TTC549 (cell line): ENCODE measurements around the gene CAPN15.

Experiments
- FAIRE-seq: peaks from 2 replicates; lab custom pipeline; 2012; peaks lifted over from hg19 to GRCh38; lab: Jason Lieb, UNC

The CAPN15 gene

DNA sequence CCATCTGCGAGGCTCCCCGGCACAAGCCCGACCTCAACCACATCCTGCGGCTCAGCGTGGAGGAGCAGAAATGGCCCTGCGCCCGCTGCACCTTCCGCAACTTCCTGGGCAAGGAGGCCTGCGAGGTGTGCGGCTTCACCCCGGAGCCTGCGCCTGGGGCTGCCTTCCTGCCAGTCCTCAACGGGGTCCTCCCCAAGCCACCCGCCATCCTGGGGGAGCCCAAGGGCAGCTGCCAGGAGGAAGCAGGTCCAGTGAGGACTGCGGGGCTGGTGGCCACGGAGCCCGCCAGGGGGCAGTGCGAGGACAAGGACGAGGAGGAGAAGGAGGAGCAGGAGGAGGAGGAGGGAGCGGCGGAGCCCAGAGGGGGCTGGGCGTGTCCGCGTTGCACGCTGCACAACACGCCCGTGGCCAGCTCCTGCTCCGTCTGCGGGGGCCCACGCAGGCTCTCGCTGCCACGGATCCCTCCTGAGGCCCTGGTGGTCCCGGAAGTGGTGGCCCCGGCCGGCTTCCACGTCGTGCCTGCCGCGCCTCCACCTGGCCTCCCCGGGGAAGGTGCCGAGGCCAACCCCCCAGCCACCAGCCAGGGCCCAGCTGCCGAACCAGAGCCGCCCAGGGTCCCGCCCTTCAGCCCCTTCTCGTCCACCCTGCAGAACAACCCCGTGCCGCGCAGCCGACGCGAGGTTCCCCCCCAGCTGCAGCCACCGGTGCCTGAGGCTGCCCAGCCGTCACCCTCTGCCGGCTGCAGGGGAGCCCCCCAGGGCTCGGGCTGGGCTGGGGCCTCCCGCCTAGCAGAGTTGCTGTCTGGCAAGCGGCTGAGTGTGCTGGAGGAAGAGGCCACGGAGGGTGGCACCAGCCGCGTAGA lies 19.6 kb downstream of the CAPN15 start:
- no peak for FAIRE-seq

GRCh38 chr16:548586-548985 lies 21.1 kb downstream of the CAPN15 start:
- no peak for FAIRE-seq

- no peak for FAIRE-seq
Measured at GRCh38 chr16:549544-550263, 22.2 kb downstream of the CAPN15 start.

GRCh38 chr16:551210-551609 lies 23.7 kb downstream of the CAPN15 start:
- FAIRE-seq: no peak

- no peak for FAIRE-seq
Measured at GRCh38 chr16:552171-552570, 24.7 kb downstream of the CAPN15 start.

DNA sequence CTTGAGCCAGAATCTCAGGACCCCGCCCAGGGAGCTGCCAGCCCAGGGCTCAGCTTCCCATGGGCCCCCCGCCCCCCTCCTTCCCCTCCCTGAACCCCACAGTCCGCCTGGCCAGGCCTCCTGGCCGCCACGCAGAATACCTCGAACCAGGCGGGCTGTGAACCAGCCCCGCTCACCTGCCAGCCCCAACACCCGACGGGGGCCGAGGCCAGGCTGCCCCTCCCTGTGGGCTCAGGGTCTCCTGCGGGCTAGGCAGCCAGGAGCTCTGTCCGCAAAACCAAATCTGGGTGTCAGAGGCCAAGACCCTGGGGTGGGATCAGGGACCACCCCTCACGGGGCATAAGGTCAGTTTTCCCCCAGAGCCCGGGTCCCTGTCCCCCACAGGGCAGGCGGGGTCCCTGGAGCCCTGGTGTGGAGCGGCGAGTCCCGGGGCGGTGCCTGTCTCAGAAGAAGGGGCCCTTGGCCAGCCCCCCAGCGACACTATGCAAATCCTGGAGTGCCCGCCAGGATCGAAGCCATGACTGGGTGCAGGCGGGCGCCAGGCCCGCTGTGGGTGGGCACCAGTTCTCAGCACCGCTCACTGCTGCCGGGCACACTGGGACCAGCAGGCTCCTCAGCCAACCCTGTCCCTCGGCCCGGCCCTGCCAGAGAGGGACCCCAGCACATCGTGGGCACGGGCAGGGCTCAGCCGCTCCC lies 26.2 kb downstream of the CAPN15 start:
- no peak for FAIRE-seq

DNA sequence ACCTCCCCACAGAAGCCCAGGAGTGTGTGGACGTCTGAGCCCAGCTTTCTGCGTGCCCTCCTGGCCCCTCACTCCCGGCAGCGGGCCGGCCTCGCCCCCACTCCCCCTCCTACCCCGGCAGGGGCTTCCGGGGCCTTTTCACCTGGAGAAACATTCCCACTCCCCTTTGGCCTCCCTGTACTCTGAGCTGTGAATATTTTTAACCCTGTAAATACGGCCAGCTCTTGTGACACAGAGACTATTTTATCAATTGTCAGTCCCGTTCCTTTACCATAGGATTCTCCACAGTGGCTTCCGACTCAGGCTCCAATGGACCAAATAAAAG lies 26.7 kb downstream of the CAPN15 start:
- FAIRE-seq: no peak

DNA sequence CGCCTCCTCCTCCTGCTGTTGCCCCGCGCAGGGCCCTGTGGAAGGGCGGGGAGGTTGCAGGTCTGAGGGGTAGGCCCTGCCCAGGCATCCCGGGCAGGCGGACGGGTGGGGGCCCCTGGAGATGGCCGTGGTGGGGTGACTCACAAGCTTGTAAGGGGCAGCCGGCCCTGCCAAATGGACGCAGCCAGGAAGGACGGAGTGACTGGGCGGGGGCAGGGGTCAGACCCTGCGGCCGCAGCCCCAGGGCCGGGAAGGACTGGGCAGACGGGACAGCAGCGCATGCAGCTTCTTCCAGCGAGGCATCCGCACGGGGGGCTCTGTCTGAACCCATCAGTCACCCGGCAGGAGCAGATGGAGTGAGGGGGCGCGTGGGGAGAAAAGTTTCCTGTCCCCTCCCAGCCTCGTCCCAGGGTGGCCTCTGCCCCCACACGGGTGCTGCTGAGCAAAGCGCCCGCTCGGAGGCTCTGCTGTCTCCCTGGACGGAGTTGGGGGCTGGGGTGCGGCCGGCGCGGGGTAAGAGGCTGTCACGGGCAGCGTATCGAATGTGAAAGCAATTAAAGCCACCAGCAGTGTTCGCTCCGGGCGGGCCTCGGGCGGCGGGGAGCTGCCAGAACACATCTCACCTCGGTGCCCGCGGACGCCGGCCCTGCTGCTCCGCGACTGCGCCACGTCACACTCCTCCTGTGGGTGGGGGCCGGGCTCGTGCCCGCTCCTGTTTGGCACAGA lies 27.3 kb downstream of the CAPN15 start:
- no peak for FAIRE-seq

DNA sequence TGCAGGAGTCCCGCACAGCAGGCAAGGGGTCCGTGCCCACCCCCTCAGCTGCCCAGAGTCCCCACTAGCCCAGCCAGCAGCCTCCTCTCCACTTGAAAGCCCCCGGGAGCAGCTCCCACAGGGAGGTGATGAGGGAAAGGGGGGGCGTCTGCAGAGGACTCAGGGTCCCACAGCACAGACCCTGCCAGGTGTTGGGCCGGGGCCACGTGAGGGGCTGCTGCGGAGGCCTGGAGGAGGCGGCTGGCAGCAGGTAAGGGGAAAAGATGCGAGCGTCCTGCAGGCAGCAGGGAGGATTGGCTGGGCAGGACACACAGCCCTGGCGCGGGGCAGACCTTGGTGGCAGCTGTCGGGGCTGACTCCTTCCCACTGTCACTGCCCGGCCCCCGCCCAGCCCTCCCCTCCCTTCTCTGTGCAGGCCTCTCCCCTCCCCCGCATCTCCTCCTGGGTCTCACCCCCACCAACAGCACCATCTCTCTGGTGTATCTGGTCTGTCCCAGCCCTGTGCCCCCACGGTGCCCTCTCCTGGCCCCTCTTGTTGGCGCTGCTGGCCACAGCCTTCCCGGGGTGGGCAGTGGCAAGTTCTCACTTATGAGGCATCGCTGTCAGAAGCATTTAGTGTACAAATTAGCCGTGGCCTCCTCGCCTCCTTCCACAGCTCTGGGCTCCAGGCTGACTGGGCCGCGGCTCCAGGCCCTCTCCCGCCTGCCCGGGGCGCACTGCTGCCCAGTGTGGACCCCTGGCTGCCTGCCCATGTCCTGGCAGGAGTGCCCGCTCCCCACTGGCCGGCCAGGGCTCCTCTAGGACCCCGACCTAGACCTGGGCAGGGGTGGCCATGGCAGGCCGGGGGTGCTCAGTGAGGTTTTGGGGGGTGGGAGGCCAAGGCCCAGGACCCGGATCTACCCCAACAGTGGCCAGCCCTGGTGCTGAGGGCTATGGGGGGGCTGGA lies 28.3 kb downstream of the CAPN15 start:
- FAIRE-seq: no peak

DNA sequence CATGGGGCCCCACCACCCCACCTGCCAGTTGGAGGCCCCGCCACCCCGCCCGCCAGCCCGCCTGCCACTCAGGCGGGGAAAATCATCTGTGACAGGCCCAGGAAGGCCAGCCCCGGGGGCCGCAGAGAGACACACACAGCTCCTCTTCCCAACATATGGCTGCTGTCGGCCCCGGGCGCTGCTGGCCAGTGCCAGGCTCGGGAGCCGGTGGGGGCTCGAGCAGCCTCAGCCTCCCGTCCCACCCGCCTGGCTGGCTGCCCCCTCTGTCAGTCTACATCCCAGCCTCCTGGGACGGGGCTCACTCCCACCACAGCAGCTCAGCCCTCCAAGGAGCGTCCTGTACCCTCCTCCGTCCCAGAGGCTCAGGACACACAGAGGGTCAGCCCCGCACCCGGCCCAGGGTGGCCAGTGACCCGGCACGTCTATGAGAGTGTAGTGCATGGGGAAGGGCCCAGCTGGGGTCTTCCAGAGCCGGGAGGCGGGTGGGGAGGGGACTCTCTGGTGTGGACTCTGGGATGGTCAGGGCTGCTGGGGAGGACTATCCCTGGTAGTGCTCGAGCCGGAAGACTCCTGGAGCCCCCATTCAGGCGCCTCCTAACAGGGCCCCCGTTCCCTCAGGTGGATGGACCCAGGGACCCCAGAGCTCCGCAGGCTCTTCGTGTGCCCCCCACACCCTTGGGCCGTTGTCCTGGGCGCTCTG lies 29.1 kb downstream of the CAPN15 start:
- no peak for FAIRE-seq

GRCh38 chr16:557463-558297 lies 30.2 kb downstream of the CAPN15 start:
- no peak for FAIRE-seq

GRCh38 chr16:558298-559020 lies 30.9 kb downstream of the CAPN15 start:
- no peak for FAIRE-seq

DNA sequence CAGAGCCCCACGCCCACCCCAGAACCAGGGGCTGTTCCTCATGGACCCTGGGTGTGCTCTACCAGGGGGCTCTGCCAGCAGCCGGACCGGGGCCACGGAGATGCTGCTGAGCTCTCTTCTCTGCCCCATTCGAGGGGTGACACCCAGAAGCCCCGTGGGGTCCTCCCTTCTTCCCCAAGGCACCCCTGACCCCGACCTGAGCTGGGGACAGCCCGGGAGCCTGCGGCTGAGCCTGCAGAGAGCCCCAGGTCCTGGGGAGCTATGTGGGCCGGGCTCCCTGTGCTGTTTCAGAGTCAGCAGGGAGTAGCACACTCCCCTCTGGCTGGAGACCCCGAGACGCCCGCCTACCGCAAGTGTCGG lies 31.5 kb downstream of the CAPN15 start:
- FAIRE-seq: no peak

GRCh38 chr16:559411-560203 lies 32.1 kb downstream of the CAPN15 start:
- no peak for FAIRE-seq

GRCh38 chr16:560204-560700 lies 32.7 kb downstream of the CAPN15 start, which contains the start of gene PRR35:
Gene PRR35 (plus strand): TSS chr16:560394. CDS start chr16:563295, 2,901 bp downstream.
- FAIRE-seq: no peak

DNA sequence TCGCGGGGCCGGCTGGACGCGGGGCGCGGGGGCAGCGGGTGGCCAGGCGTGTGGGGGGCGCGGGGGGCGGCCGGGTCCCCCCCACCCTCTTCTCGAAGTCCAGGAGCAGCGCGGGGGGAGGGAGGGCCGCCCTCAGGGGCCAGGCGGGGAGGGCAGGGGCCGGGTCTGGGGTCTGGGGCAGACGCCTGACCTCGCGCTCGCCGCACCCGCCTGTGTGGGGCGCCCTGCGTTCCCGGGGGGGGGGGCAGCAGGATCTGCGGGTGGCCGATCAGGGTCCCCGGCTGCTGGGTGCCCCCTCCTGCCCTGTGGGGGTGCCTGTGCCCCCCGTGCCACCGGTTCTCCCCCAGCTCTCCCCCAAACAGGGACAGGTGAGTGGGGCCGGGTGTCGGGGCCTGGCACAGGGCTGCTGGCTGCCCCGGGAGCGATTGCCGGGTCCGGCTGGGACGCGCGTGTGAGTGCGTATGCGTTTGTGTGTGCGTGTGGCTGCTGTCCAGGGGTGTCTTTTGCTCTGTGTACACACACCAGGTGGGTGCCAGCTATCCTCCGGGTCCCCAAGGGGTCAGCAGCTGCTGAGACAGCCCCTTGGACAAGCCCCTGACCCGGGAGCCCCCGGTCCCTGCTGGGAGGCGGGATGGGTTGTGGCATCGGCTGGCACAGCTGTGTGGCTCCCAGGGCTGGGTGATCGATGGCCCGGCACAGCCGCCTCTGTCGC lies 33.3 kb downstream of the CAPN15 start:
- FAIRE-seq: no peak

DNA sequence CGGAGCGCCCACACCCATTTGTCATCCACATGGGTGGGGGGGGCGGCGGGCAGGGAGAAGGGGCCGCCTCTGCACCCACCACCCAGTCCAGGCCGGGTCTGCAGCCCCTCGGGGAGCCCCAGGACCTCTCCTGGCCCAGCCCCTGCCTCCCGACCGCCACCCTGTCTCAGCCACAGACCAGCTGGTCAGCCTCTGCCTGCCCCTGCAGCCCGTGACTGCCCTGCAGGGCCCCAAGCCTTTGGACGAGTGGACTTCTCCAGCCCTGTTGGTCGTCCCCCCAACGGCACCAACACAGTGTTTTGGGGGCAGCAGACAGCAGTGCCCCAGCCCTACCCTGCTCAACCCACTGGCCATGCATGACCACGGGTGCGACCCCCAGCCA lies 33.9 kb downstream of the CAPN15 start:
- no peak for FAIRE-seq
